WTC11 (cell line): ENCODE data around the gene CGNL1. TPM values are rescaled to one million over a fixed set of nuclear protein-coding genes. Genes with fewer than 3 reads are reported as not detected.
A peak's percentile ranks its signal among the peaks of the same experiment; 100 is the strongest.

ENCODE experiments used
- ATAC-seq: fragments of 200-7000 bp; cut with Tn5 transposase; 2 replicates; pipeline ENCODE4 v1.10.0; 2021; ENCODE audit warnings: mild to moderate bottlenecking, moderate library complexity
- CTCF ChIA-PET: fragments of 300-600 bp; sonication (Branson Sonifier 250); formaldehyde crosslinking; loops from one replicate; lab custom pipeline; 2021; ENCODE audit warnings: antibody characterized with exemption; lab: Charles Lee
- POLR2A ChIA-PET: fragments of 350-600 bp; sonication (Branson Sonifier 250); formaldehyde crosslinking; loops from one replicate; lab custom pipeline; 2021; ENCODE audit warnings: antibody characterized with exemption; lab: Charles Lee
- DNase-seq: peaks from one replicate; pipeline ENCODE4 v3.0.0; 2021; ENCODE audit warnings: low spot score
- H3K27ac Mint-ChIP-seq: 2 replicates; pipeline ENCODE4 v1.8.0; 2021; ENCODE audit warnings: mixed read lengths
- H3K27me3 Mint-ChIP-seq: 2 replicates; pipeline ENCODE4 v1.8.0; 2021; ENCODE audit warnings: low read depth, mild to moderate bottlenecking, moderate library complexity, mixed read lengths
- H3K36me3 Mint-ChIP-seq: 2 replicates; pipeline ENCODE4 v1.8.0; 2021; ENCODE audit warnings: mixed read lengths
- H3K4me1 Mint-ChIP-seq: 2 replicates; pipeline ENCODE4 v1.8.0; 2022; ENCODE audit warnings: mixed read lengths
- H3K4me3 Mint-ChIP-seq: 2 replicates; pipeline ENCODE4 v1.8.0; 2021; ENCODE audit warnings: mild to moderate bottlenecking, moderate library complexity, mixed read lengths
- H3K9me3 Mint-ChIP-seq: 2 replicates; pipeline ENCODE4 v1.8.0; 2021; ENCODE audit warnings: mixed read lengths
- ATF1 ChIP-seq: sonication (generic); formaldehyde crosslinking; IDR thresholded peaks from 2 replicates; pipeline ENCODE4 v1.8.1; 2023; ENCODE audit warnings: mild to moderate bottlenecking, moderate library complexity, missing genetic modification reagents
- ATF2 ChIP-seq: sonication (generic); formaldehyde crosslinking; IDR thresholded peaks from 2 replicates; pipeline ENCODE4 v1.8.1; 2022; ENCODE audit warnings: low read depth, missing genetic modification reagents, borderline replicate concordance
- CBFB ChIP-seq: sonication (generic); formaldehyde crosslinking; IDR thresholded peaks from 2 replicates; pipeline ENCODE4 v1.8.1; 2022; ENCODE audit warnings: mild to moderate bottlenecking, low read depth, missing genetic modification reagents
- CTCF ChIP-seq: fragments of 200-600 bp; IDR thresholded peaks from 2 replicates; pipeline ENCODE4 v1.8.0; 2022; ENCODE audit warnings: antibody characterized with exemption
- ELF4 ChIP-seq: sonication (generic); formaldehyde crosslinking; IDR thresholded peaks from 2 replicates; pipeline ENCODE4 v1.8.1; 2022; ENCODE audit warnings: low read depth, mild to moderate bottlenecking, moderate library complexity, missing genetic modification reagents
- HMGXB4 ChIP-seq: sonication (generic); formaldehyde crosslinking; IDR thresholded peaks from 2 replicates; pipeline ENCODE4 v1.8.1; 2023; ENCODE audit warnings: mild to moderate bottlenecking, moderate library complexity, missing genetic modification reagents
- MAX ChIP-seq: sonication (generic); formaldehyde crosslinking; IDR thresholded peaks from 2 replicates; pipeline ENCODE4 v1.8.0; 2022; ENCODE audit warnings: mild to moderate bottlenecking, missing genetic modification reagents
- NR2C2 ChIP-seq: sonication (generic); formaldehyde crosslinking; IDR thresholded peaks from 2 replicates; pipeline ENCODE4 v1.8.0; 2022; ENCODE audit warnings: mild to moderate bottlenecking, missing genetic modification reagents
- SMAD3 ChIP-seq: sonication (generic); formaldehyde crosslinking; IDR thresholded peaks from 2 replicates; pipeline ENCODE4 v1.8.0; 2022; ENCODE audit warnings: missing genetic modification reagents, mild to moderate bottlenecking, borderline replicate concordance
- ZMAT4 ChIP-seq: fragments of 250-450 bp; sonication (Bioruptor Pico); IDR thresholded peaks from 2 replicates; pipeline ENCODE4 v1.9.0; 2021; ENCODE audit warnings: mild to moderate bottlenecking
- total RNA-seq: library from RNA; stranded (reverse); gene quantifications from 3 replicates; pipeline ENCODE4 v1.2.3, GENCODE V29; 2021

CGNL1 gene
- total RNA-seq, 1 experiment from 2014 or later, result 57.3 TPM

- no peaks in the 10 kb centered on the region for H3K27me3 Mint-ChIP-seq
- peaks cover 49% of the 10 kb centered on the region for H3K4me1 Mint-ChIP-seq
- H3K27ac Mint-ChIP-seq, result peak overlapping the region; percentile 44; the same call in 1 of the 2 replicates
- no peak overlapping the region for H3K4me3 Mint-ChIP-seq
- H3K36me3 Mint-ChIP-seq, result peaks cover 3% of the 10 kb centered on the region; the same call in 1 of the 2 replicates
- DNase-seq (peak; percentile 64), ATAC-seq (peak; percentile 83)
- CTCF ChIA-PET, result interaction anchor here (0.5 to 5.5 kb wide), 25 partner anchors 8 to 380 kb away, joined by 3 to 81 read pairs (median 4); no protein-coding TSS in a partner anchor
- TF ChIP-seq ATF1 (CRISPR knock-in tag) (no peak), CBFB (CRISPR knock-in tag) (no peak), CTCF (peak; percentile 48), SMAD3 (no peak)
- no peaks in the 10 kb centered on the region for H3K9me3 Mint-ChIP-seq
- POLR2A ChIA-PET, result interaction anchor here (0.6 kb wide), 1 partner anchor 326 kb away, joined by 3 read pairs; no protein-coding TSS in a partner anchor
These were observed 126.9 kb downstream of the CGNL1 start for GRCh38 chr15:57503051-57503702.

GRCh38 chr15:57503911-57504598 lies 127.8 kb downstream of the CGNL1 start:
- H3K4me3 Mint-ChIP-seq, result no peak overlapping the region
- H3K36me3 Mint-ChIP-seq, result no peaks in the 10 kb centered on the region
- ATAC-seq, result no peak
- peaks cover 55% of the 10 kb centered on the region for H3K4me1 Mint-ChIP-seq
- TF ChIP-seq NR2C2 (CRISPR knock-in tag), result no peak
- TF ChIP-seq ELF4 (CRISPR knock-in tag), result no peak
- no peak for TF ChIP-seq ATF2 (CRISPR knock-in tag)
- no peak for TF ChIP-seq MAX (CRISPR knock-in tag)
- no peaks in the 10 kb centered on the region for H3K9me3 Mint-ChIP-seq
- no peaks in the 10 kb centered on the region for H3K27me3 Mint-ChIP-seq
- ChIA-PET CTCF (interaction anchor here (0.7 to 5.5 kb wide), 24 partner anchors 9 to 313 kb away, joined by 3 to 81 read pairs (median 4); no protein-coding TSS in a partner anchor), POLR2A (interaction anchor here (0.6 kb wide), 1 partner anchor 327 kb away, joined by 3 read pairs; no protein-coding TSS in a partner anchor)
- no peak overlapping the region for H3K27ac Mint-ChIP-seq
- DNase-seq, result no peak

- POLR2A ChIA-PET, result no interaction called here
These were observed 128.3 kb downstream of the CGNL1 start for GRCh38 chr15:57504599-57504940.

More at GRCh38 chr15:57504599-57504940, 128.3 kb downstream of the CGNL1 start:
- Mint-ChIP-seq H3K27me3 (no peaks in the 10 kb centered on the region), H3K36me3 (no peaks in the 10 kb centered on the region), H3K9me3 (no peaks in the 10 kb centered on the region), H3K4me1 (peaks cover 59% of the 10 kb centered on the region), H3K27ac (no peak overlapping the region), H3K4me3 (no peak overlapping the region)
- no peak for ATAC-seq
- no peak for DNase-seq
- CTCF ChIA-PET, result interaction anchor here (0.7 to 5.5 kb wide), 8 partner anchors 18 to 163 kb away, joined by 3 to 81 read pairs (median 13); no protein-coding TSS in a partner anchor
- TF ChIP-seq HMGXB4 (CRISPR knock-in tag) (no peak), ZMAT4 (CRISPR knock-in tag) (no peak)
